Measurements from ENCODE around the gene DAZL.

- TF ChIP-seq MAX (IDR thresholded peaks at IDR 0.05; ENCODE audit: low read depth): no peak
- no peak for TF ChIP-seq EP300 (IDR thresholded peaks at IDR 0.05; ENCODE audit: borderline replicate concordance in 1 of 2, low read depth in 1 of 2, low read length in 1 of 2)
- TF ChIP-seq RAD21 (IDR thresholded peaks at IDR 0.05; ENCODE audit: low read length): no peak
- TF ChIP-seq SMC3 (IDR thresholded peaks at IDR 0.05; ENCODE audit: low read depth, low read length): no peak
- no peak for TF ChIP-seq FOXJ3 (CRISPR knock-in tag; IDR thresholded peaks at IDR 0.05)
- TF ChIP-seq, protein P1, sequence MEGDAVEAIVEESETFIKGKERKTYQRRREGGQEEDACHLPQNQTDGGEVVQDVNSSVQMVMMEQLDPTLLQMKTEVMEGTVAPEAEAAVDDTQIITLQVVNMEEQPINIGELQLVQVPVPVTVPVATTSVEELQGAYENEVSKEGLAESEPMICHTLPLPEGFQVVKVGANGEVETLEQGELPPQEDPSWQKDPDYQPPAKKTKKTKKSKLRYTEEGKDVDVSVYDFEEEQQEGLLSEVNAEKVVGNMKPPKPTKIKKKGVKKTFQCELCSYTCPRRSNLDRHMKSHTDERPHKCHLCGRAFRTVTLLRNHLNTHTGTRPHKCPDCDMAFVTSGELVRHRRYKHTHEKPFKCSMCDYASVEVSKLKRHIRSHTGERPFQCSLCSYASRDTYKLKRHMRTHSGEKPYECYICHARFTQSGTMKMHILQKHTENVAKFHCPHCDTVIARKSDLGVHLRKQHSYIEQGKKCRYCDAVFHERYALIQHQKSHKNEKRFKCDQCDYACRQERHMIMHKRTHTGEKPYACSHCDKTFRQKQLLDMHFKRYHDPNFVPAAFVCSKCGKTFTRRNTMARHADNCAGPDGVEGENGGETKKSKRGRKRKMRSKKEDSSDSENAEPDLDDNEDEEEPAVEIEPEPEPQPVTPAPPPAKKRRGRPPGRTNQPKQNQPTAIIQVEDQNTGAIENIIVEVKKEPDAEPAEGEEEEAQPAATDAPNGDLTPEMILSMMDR (IDR thresholded peaks at IDR 0.05): no peak
- TF ChIP-seq ELF1 (IDR thresholded peaks at IDR 0.05): no peak
- no peak for TF ChIP-seq POLR2AphosphoS5 (IDR thresholded peaks at IDR 0.05; ENCODE audit: low read depth, low read length)
- TF ChIP-seq REST (IDR thresholded peaks at IDR 0.05; ENCODE audit: low read depth, low read length): no peak
- TF ChIP-seq ZBTB33 (IDR thresholded peaks at IDR 0.05; ENCODE audit: borderline replicate concordance, low read depth): no peak
- TF ChIP-seq YY1 (IDR thresholded peaks at IDR 0.05; ENCODE audit: low read depth): no peak
These were observed 42.4 kb upstream of the DAZL start for GRCh38 chr3:16647668-16648067.

Data from SK-N-SH (cell line).